AG04450 (cell line): ENCODE measurements around the gene FTSJ3. TPM values are rescaled to one million over a fixed set of nuclear protein-coding genes. Genes with fewer than 3 reads are reported as not detected.
A peak's percentile ranks its signal among the peaks of the same experiment; 100 is the strongest.
"Not testable (repeated sequence)": the region's sequence is repeated elsewhere in the genome, so short reads cannot be mapped to it uniquely, and the experiment has no call there.

Source experiments
- CTCF ChIA-PET: fragments of 300-600, 350-600 bp; formaldehyde crosslinking; extraction: SDS; loops from one replicate; lab custom pipeline; 2022; ENCODE audit warnings: antibody characterized with exemption, inconsistent platforms; lab: Charles Lee
- POLR2A ChIA-PET: fragments of 350-600 bp; formaldehyde crosslinking; extraction: SDS; loops from one replicate; lab custom pipeline; 2021; ENCODE audit warnings: antibody characterized with exemption, inconsistent platforms; lab: Yijun Ruan, JAX
- DNase-seq: peaks from one replicate; pipeline ENCODE4 v3.0.0-alpha.2; 2011; ENCODE audit warnings: low read depth, low spot score
- H3K27ac ChIP-seq: one replicate; pipeline ENCODE4 v1.5.1; 2012; ENCODE audit warnings: low read depth, low read length, control low read depth
- H3K27me3 ChIP-seq: one replicate; pipeline ENCODE4 v1.6.0; 2012; ENCODE audit warnings: low read length; ENCODE audit not compliant: control insufficient read depth, insufficient read depth
- H3K4me3 ChIP-seq: 2 replicates; pipeline ENCODE4 v1.5.1; 2011; ENCODE audit warnings: mild to moderate bottlenecking, low read depth, low read length, control low read depth
- H3K9me3 ChIP-seq: 2 replicates; pipeline ENCODE4 v1.5.1; 2012; ENCODE audit warnings: low read length; ENCODE audit not compliant: control insufficient read depth, insufficient read depth
- polyA plus RNA-seq: library from polyadenylated mRNA; depleted of rRNA; stranded (reverse); fragments of >200 nt; gene quantifications from 2 replicates; pipeline ENCODE4 v1.2.3, GENCODE V29; 2011
- TF ChIP-seq, protein P1 (sequence below): IDR thresholded peaks from 2 replicates; pipeline ENCODE4 v1.5.1; 2011; ENCODE audit warnings: low read depth, low read length, control low read depth, inconsistent platforms

FTSJ3 gene
- polyA plus RNA-seq, 1 experiment = 58.4 TPM

DNA sequence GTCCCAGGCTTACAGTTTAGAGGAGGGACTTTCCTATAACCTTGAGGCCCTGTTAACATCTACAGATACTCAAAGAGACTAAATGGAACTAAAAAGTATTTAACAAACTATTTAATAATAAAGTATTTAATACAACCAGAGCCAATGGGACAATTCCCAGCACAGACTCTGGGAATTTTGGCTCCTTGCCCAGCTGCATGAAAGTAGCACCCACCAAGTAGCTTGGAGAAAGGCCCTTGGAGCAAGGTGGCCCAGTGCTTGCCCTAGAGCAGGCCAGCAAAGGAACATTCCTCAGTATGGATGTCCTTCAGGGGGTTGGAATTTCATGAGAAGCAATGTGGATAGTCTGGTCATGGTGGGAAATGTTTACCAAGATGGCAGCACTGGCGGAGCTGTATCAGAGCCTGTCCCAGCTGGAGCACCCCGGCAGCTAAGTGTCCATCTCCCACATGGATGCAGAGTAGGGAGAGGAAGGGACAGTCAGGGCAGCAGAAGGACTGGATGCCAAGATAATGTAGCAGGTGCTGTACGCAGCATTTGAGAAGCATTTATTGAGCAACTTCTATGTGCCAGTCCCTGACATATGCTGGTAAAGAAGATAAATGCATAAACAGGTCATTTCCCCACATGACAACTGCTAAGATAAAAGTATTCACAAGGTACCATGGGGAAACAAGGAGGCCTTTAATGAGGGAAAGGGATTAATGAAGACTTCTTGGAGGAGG is 20.2 kb upstream of the FTSJ3 start:
- no peak overlapping the region for H3K27ac ChIP-seq
- peaks cover 15% of the 10 kb centered on the region for H3K9me3 ChIP-seq
- TF ChIP-seq, protein P1, sequence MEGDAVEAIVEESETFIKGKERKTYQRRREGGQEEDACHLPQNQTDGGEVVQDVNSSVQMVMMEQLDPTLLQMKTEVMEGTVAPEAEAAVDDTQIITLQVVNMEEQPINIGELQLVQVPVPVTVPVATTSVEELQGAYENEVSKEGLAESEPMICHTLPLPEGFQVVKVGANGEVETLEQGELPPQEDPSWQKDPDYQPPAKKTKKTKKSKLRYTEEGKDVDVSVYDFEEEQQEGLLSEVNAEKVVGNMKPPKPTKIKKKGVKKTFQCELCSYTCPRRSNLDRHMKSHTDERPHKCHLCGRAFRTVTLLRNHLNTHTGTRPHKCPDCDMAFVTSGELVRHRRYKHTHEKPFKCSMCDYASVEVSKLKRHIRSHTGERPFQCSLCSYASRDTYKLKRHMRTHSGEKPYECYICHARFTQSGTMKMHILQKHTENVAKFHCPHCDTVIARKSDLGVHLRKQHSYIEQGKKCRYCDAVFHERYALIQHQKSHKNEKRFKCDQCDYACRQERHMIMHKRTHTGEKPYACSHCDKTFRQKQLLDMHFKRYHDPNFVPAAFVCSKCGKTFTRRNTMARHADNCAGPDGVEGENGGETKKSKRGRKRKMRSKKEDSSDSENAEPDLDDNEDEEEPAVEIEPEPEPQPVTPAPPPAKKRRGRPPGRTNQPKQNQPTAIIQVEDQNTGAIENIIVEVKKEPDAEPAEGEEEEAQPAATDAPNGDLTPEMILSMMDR = no peak
- H3K27me3 ChIP-seq = peaks cover 8% of the 10 kb centered on the region
- H3K4me3 ChIP-seq = no peak overlapping the region
- no peak for DNase-seq
- ChIA-PET CTCF (no interaction called here), POLR2A (no interaction called here)

DNA sequence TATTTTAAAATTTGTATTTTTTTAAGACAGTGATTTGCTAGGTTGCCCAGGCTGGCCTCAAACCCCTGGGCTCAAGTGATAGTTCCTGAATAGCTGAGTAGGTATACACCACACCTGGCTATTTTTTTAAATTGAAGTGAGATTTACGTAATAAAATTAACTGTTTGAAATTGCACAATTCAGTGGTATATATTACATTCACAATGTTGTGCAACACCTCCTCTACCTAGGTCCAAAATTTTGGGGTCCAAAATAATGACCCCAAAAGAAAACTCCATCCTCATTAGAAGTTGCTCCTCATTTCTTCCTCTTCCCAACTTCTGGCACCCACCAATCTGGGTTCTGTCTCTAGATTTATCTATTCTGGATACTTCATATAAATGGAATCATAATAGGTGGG is 18.0 kb upstream of the FTSJ3 start:
- ChIA-PET POLR2A (no interaction called here), CTCF (interaction anchor here (1.5 kb wide), 1 partner anchor 11 kb away, joined by 5 read pairs; no protein-coding TSS in a partner anchor)
- no peak overlapping the region for H3K27ac ChIP-seq
- peaks cover 15% of the 10 kb centered on the region for H3K9me3 ChIP-seq
- DNase-seq = no peak
- H3K27me3 ChIP-seq = peaks cover 4% of the 10 kb centered on the region
- TF ChIP-seq, protein P1 = no peak
- no peak overlapping the region for H3K4me3 ChIP-seq

DNA sequence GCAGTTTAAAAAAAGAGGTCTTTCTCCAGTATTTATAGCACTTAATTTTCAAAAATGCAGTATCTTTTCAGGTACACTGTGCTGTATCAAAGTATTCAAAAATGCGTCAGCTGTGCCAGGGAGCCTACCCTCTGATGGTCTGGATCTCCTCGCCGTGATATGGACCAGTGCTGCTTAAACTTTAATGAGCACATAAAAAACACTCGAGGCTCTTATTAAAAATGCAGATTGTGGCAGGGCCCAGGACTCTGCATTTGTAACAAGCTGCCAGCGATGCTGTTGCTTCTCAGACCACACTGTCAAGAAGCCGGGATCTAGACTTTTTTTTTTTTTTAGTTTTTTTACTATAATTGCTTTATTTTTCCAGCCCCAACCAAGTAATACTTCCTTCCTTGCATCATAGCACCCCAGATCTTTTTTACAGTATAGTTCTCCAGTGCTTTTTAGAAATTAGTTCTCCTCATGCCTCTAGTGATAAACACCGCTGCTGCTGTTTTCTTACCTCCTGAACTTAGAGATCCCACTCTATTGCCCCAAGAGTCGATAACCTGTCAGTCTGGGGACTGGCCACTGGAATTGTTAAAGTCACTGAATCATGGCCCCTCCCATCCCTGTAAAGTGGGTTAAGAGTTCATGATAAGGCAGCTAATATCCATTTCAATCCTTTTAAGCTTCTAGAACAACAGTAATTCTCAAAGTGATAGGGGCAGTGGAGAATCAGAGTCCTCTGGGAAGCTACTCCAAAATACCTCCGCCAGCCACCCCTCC is 16.6 kb upstream of the FTSJ3 start:
- ChIA-PET POLR2A (interaction anchor here (0.5 to 1.5 kb wide), 10 partner anchors 18 to 661 kb away, joined by 3 to 12 read pairs (median 6); partner anchors contain the start of genes CCDC47 and DDX42), CTCF (interaction anchor here (0.6 to 1.5 kb wide), 7 partner anchors 10 to 1200 kb away, joined by 3 to 6 read pairs (median 4); partner anchors contain the start of gene CSHL1)
- peak overlapping the region; percentile 77 for H3K27ac ChIP-seq

DNA sequence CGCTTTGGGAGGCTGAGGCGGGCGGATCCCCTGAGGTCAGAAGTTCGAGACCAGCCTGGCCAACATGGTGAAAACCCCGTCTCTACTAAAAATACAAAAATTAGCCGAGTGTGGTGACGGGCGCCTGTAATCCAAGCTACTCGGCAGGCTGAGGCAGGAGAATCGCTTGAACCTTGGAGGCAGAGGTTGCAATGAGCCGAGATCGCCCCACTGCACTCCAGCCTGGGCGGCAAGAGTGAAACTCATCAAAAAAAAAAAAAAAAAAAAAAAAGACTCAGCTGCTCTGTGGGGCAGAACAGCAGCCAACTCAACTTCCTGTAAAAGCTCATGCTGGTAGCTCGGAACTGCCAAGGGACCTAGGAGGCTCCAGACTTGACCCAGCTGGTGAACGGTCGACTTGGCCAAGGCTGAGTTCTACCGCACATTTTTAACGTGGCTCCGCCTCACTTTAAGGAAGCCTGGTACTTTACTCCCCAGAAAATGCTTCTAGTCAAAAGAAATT is 16.0 kb upstream of the FTSJ3 start:
- H3K9me3 ChIP-seq, H3K27me3 ChIP-seq: not testable (repeated sequence)
- ChIA-PET POLR2A (interaction anchor here (0.5 to 1.5 kb wide), 11 partner anchors 17 to 662 kb away, joined by 3 to 12 read pairs (median 6); partner anchors contain the start of genes CCDC47 and DDX42), CTCF (interaction anchor here (0.6 to 1.5 kb wide), 5 partner anchors 9 to 1201 kb away, joined by 3 to 6 read pairs (median 4); partner anchors contain the start of gene CSHL1)
- DNase-seq = peak; percentile 44
- H3K4me3 ChIP-seq = peak overlapping the region; percentile 61
- H3K27ac ChIP-seq = peak overlapping the region; percentile 77

More for the DNA sequence above, 16.6 kb upstream of the FTSJ3 start:
- Histone ChIP-seq H3K4me3 (no peak overlapping the region), H3K27me3 (no peaks in the 10 kb centered on the region), H3K9me3 (peaks cover 8% of the 10 kb centered on the region)
- TF ChIP-seq, protein P1 = no peak
- no peak for DNase-seq
